T-helper 17 cell (primary cell): ENCODE data around the gene ADAMTS8. TPM values are rescaled to one million over a fixed set of nuclear protein-coding genes. Genes with fewer than 3 reads are reported as not detected.

Source experiments
- ATAC-seq: fragments of 150-1000 bp; cut with Tn5 transposase; 2 replicates; pipeline ENCODE4 v1.10.0; 2021; ENCODE audit warnings: mild to moderate bottlenecking, moderate library complexity
- DNase-seq, 3 donors: peaks; one replicate each; pipeline versions ENCODE4 v3.0.0 to v3.0.0-alpha.2; 2020 to 2021
- H3K9me3 ChIP-seq: one replicate; pipeline ENCODE4 v1.7.0; 2013; ENCODE audit warnings: low read length, mild to moderate bottlenecking; ENCODE audit not compliant: control insufficient read depth, poor library complexity, severe bottlenecking
- H3K27ac Mint-ChIP-seq: one replicate; pipeline ENCODE4 v1.8.0; 2022; ENCODE audit warnings: mild to moderate bottlenecking, moderate library complexity, mixed read lengths
- H3K27me3 Mint-ChIP-seq: one replicate; pipeline ENCODE4 v1.8.0; 2022; ENCODE audit warnings: mixed read lengths
- H3K36me3 Mint-ChIP-seq: one replicate; pipeline ENCODE4 v1.8.0; 2022; ENCODE audit warnings: low read depth, mixed read lengths
- H3K4me1 Mint-ChIP-seq: one replicate; pipeline ENCODE4 v1.8.0; 2022; ENCODE audit warnings: mild to moderate bottlenecking, mixed read lengths
- H3K4me3 Mint-ChIP-seq: one replicate; pipeline ENCODE4 v1.8.0; 2022; ENCODE audit warnings: mild to moderate bottlenecking, moderate library complexity, mixed read lengths
- total RNA-seq, 4 donors: library from RNA in 2 of 4; stranded (reverse) in 2 of 4; gene quantifications; one replicate each; pipeline ENCODE4 v1.2.3 and lab custom pipeline; 2022 to 2026

Gene ADAMTS8
- total RNA-seq, 2 donors from 2014 or later: not detected

GRCh38 chr11:130470832-130471706 is 42.7 kb upstream of the ADAMTS8 start:
- DNase-seq: no peak
- H3K27ac Mint-ChIP-seq: no peak overlapping the region
- ATAC-seq: no peak
- H3K36me3 Mint-ChIP-seq: no peaks in the 10 kb centered on the region
- H3K4me1 Mint-ChIP-seq: no peaks in the 10 kb centered on the region
- no peaks in the 10 kb centered on the region for H3K27me3 Mint-ChIP-seq
- no peaks in the 10 kb centered on the region for H3K9me3 ChIP-seq
- no peak overlapping the region for H3K4me3 Mint-ChIP-seq

GRCh38 chr11:130469181-130469580 is 40.8 kb upstream of the ADAMTS8 start:
- Mint-ChIP-seq H3K36me3 (no peaks in the 10 kb centered on the region), H3K4me1 (no peaks in the 10 kb centered on the region), H3K27ac (no peak overlapping the region), H3K4me3 (no peak overlapping the region), H3K27me3 (peaks cover 4% of the 10 kb centered on the region)
- no peaks in the 10 kb centered on the region for H3K9me3 ChIP-seq
- ATAC-seq (no peak), DNase-seq (no peak)

GRCh38 chr11:130467116-130467900 is 38.9 kb upstream of the ADAMTS8 start:
- H3K9me3 ChIP-seq: no peaks in the 10 kb centered on the region
- no peak overlapping the region for H3K27ac Mint-ChIP-seq
- no peak for DNase-seq
- peaks cover 14% of the 10 kb centered on the region for H3K27me3 Mint-ChIP-seq
- ATAC-seq: no peak
- no peak overlapping the region for H3K4me3 Mint-ChIP-seq
- H3K4me1 Mint-ChIP-seq: no peaks in the 10 kb centered on the region
- peaks cover 2% of the 10 kb centered on the region for H3K36me3 Mint-ChIP-seq

GRCh38 chr11:130465263-130465662 is 36.9 kb upstream of the ADAMTS8 start:
- H3K9me3 ChIP-seq: no peaks in the 10 kb centered on the region
- no peaks in the 10 kb centered on the region for H3K4me1 Mint-ChIP-seq
- H3K27ac Mint-ChIP-seq: no peak overlapping the region
- DNase-seq (no peak), ATAC-seq (no peak)
- peaks cover 2% of the 10 kb centered on the region for H3K36me3 Mint-ChIP-seq
- no peak overlapping the region for H3K4me3 Mint-ChIP-seq
- peaks cover 28% of the 10 kb centered on the region for H3K27me3 Mint-ChIP-seq

- peaks cover 35% of the 10 kb centered on the region for H3K27me3 Mint-ChIP-seq
- ATAC-seq: no peak
- H3K4me3 Mint-ChIP-seq: no peak overlapping the region
- no peaks in the 10 kb centered on the region for H3K9me3 ChIP-seq
- H3K4me1 Mint-ChIP-seq: no peaks in the 10 kb centered on the region
- peaks cover 2% of the 10 kb centered on the region for H3K36me3 Mint-ChIP-seq
- H3K27ac Mint-ChIP-seq: no peak overlapping the region
- DNase-seq: no peak
Measured at GRCh38 chr11:130464291-130464812, 35.9 kb upstream of the ADAMTS8 start.

- no peaks in the 10 kb centered on the region for H3K4me1 Mint-ChIP-seq
- ATAC-seq (no peak), DNase-seq (no peak)
- peaks cover 2% of the 10 kb centered on the region for H3K36me3 Mint-ChIP-seq
- no peaks in the 10 kb centered on the region for H3K9me3 ChIP-seq
- H3K4me3 Mint-ChIP-seq: no peak overlapping the region
- H3K27me3 Mint-ChIP-seq: peaks cover 39% of the 10 kb centered on the region
- H3K27ac Mint-ChIP-seq: no peak overlapping the region
Measured at GRCh38 chr11:130462931-130463330, 34.5 kb upstream of the ADAMTS8 start.

- H3K27ac Mint-ChIP-seq: no peak overlapping the region
- ATAC-seq (no peak), DNase-seq (no peak)
- peak overlapping the region; percentile 25 for H3K4me3 Mint-ChIP-seq
- H3K9me3 ChIP-seq: no peaks in the 10 kb centered on the region
- peaks cover 2% of the 10 kb centered on the region for H3K36me3 Mint-ChIP-seq
- peaks cover 42% of the 10 kb centered on the region for H3K27me3 Mint-ChIP-seq
- H3K4me1 Mint-ChIP-seq: no peaks in the 10 kb centered on the region
Measured at GRCh38 chr11:130462101-130462885, 33.9 kb upstream of the ADAMTS8 start.

- no peak for DNase-seq
- H3K36me3 Mint-ChIP-seq: peaks cover 2% of the 10 kb centered on the region
- no peak overlapping the region for H3K27ac Mint-ChIP-seq
- peaks cover 69% of the 10 kb centered on the region for H3K27me3 Mint-ChIP-seq
- no peaks in the 10 kb centered on the region for H3K9me3 ChIP-seq
- ATAC-seq: no peak
- H3K4me1 Mint-ChIP-seq: no peaks in the 10 kb centered on the region
- no peak overlapping the region for H3K4me3 Mint-ChIP-seq
Measured at GRCh38 chr11:130459521-130459920, 31.1 kb upstream of the ADAMTS8 start.

GRCh38 chr11:130458410-130458729 is 30.0 kb upstream of the ADAMTS8 start:
- Mint-ChIP-seq H3K27me3 (peaks cover 67% of the 10 kb centered on the region), H3K36me3 (peaks cover 3% of the 10 kb centered on the region), H3K27ac (no peak overlapping the region), H3K4me1 (no peaks in the 10 kb centered on the region), H3K4me3 (no peak overlapping the region)
- H3K9me3 ChIP-seq: no peaks in the 10 kb centered on the region
- DNase-seq: no peak
- ATAC-seq: no peak

- Mint-ChIP-seq H3K4me1 (no peaks in the 10 kb centered on the region), H3K27me3 (peaks cover 70% of the 10 kb centered on the region), H3K36me3 (peaks cover 3% of the 10 kb centered on the region), H3K27ac (no peak overlapping the region), H3K4me3 (no peak overlapping the region)
- ATAC-seq: no peak
- no peak for DNase-seq
- no peaks in the 10 kb centered on the region for H3K9me3 ChIP-seq
Measured at GRCh38 chr11:130457623-130458409, 29.4 kb upstream of the ADAMTS8 start.

- H3K9me3 ChIP-seq: no peaks in the 10 kb centered on the region
- DNase-seq: no peak
- H3K4me1 Mint-ChIP-seq: no peaks in the 10 kb centered on the region
- H3K4me3 Mint-ChIP-seq: no peak overlapping the region
- peaks cover 3% of the 10 kb centered on the region for H3K36me3 Mint-ChIP-seq
- H3K27me3 Mint-ChIP-seq: peaks cover 78% of the 10 kb centered on the region
- H3K27ac Mint-ChIP-seq: no peak overlapping the region
- no peak for ATAC-seq
Measured at GRCh38 chr11:130456286-130456685, 27.9 kb upstream of the ADAMTS8 start.

- no peak for ATAC-seq
- no peak for DNase-seq
- H3K9me3 ChIP-seq: no peaks in the 10 kb centered on the region
- H3K36me3 Mint-ChIP-seq: peaks cover 3% of the 10 kb centered on the region
- no peak overlapping the region for H3K27ac Mint-ChIP-seq
- peaks cover 80% of the 10 kb centered on the region for H3K27me3 Mint-ChIP-seq
- no peak overlapping the region for H3K4me3 Mint-ChIP-seq
- no peaks in the 10 kb centered on the region for H3K4me1 Mint-ChIP-seq
Measured at GRCh38 chr11:130455483-130456127, 27.2 kb upstream of the ADAMTS8 start.
